GM12864 (cell line): ENCODE measurements around the gene YTHDF1.

ENCODE experiments used
- DNase-seq: peaks from one replicate; pipeline ENCODE4 v3.0.0-alpha.2; 2011; ENCODE audit warnings: low read depth
- H3K4me3 ChIP-seq: 2 replicates; pipeline ENCODE4 v1.5.1; 2011; ENCODE audit warnings: mild to moderate bottlenecking, low read depth, low read length, control low read depth
- TF ChIP-seq, protein P1 (sequence below): IDR thresholded peaks from 2 replicates; pipeline ENCODE4 v1.5.1; 2011; ENCODE audit warnings: low read depth, mild to moderate bottlenecking, moderate library complexity, low read length, control low read depth, inconsistent platforms; ENCODE audit errors: missing control alignments

Gene YTHDF1

DNA sequence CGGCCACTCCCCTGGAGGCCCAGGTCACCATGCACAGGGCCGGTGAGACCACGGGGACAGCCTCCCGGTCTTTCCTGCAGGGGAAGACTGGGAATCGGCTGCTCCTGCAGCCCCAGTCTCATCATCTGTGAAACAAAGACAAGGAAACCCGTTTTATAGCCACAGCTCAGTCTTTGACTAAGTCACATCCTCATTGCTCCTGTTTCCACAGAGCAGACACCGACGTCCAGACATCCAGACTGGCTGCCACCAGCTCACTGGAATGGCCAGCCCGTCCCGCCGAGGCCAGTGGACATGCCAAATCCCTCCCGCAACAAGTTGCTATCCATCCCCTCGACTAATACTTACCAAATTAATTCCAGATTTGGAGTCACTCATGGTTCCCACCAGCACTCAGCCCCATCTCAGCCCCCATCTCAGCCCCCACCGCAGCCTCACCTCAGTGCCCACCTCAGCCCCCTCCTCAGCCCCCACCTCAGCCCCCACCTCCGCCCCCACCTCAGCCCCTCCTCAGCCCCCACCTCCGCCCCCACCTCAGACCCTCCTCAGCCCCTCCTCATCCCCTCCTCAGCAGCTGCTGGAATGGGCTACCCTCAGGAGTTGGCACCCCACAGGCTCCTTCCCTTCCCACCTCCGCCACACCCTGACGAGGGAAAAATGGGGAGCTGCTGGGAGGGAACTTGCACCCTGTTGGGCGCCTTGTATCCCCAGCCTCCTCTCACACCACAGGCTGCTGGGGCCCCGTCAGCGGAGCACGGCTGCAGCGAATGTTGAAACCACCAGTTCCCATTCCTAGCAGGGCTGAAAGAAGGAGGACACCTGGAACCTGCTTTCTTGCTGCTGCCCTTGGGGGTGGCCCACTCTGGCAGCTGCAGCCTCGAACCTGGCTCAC lies 48.7 kb downstream of the YTHDF1 start:
- DNase-seq, result no peak
- no peak overlapping the region for H3K4me3 ChIP-seq
- TF ChIP-seq, protein P1, sequence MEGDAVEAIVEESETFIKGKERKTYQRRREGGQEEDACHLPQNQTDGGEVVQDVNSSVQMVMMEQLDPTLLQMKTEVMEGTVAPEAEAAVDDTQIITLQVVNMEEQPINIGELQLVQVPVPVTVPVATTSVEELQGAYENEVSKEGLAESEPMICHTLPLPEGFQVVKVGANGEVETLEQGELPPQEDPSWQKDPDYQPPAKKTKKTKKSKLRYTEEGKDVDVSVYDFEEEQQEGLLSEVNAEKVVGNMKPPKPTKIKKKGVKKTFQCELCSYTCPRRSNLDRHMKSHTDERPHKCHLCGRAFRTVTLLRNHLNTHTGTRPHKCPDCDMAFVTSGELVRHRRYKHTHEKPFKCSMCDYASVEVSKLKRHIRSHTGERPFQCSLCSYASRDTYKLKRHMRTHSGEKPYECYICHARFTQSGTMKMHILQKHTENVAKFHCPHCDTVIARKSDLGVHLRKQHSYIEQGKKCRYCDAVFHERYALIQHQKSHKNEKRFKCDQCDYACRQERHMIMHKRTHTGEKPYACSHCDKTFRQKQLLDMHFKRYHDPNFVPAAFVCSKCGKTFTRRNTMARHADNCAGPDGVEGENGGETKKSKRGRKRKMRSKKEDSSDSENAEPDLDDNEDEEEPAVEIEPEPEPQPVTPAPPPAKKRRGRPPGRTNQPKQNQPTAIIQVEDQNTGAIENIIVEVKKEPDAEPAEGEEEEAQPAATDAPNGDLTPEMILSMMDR, result no peak

- TF ChIP-seq, protein P1, result no peak
- H3K4me3 ChIP-seq, result no peak overlapping the region
- no peak for DNase-seq
These were observed 49.5 kb downstream of the YTHDF1 start for GRCh38 chr20:63166193-63167020.

DNA sequence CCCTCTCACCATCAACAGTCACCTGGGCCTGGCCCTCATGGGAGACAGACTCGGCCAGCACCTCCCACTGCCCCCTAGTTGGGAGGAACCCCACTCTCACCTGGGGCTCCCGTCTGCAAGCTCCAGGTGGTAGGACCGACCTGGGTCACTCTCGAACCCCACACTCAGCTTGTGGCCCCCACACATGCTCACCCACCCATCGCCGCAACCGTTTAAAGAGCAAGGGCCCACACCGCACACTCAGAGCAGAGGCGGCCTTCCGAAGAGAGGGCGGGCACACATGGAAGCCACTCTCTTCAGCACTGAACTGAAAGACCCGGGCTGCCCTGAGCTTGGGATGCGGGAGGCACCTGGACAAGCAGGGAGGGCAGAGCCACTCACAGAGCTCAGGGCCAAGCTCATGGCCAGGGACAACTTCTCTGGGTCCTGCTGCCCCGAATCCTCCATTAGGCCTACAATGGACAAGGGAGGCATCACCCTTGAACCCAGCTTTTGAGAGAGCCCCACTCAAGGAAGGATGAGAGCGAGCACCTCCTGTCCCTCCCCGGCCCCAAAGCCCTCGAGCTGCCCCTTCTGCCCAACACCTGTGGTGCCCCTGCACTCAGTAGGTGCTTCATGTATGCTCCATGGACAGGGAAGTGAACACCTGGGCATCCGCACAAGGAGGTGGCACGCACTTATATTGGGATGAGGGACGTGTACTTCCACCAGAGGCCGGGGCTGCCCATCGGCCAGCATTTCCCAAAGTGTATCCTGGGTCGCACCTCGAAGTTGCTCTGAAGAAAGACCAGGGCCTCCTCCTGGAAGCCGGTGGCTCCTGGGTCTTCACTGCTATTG lies 50.4 kb downstream of the YTHDF1 start:
- TF ChIP-seq, protein P1, result no peak
- DNase-seq, result no peak
- H3K4me3 ChIP-seq, result no peak overlapping the region

GRCh38 chr20:63164484-63165355 lies 51.2 kb downstream of the YTHDF1 start:
- H3K4me3 ChIP-seq, result no peak overlapping the region
- TF ChIP-seq, protein P1, result no peak
- no peak for DNase-seq

DNA sequence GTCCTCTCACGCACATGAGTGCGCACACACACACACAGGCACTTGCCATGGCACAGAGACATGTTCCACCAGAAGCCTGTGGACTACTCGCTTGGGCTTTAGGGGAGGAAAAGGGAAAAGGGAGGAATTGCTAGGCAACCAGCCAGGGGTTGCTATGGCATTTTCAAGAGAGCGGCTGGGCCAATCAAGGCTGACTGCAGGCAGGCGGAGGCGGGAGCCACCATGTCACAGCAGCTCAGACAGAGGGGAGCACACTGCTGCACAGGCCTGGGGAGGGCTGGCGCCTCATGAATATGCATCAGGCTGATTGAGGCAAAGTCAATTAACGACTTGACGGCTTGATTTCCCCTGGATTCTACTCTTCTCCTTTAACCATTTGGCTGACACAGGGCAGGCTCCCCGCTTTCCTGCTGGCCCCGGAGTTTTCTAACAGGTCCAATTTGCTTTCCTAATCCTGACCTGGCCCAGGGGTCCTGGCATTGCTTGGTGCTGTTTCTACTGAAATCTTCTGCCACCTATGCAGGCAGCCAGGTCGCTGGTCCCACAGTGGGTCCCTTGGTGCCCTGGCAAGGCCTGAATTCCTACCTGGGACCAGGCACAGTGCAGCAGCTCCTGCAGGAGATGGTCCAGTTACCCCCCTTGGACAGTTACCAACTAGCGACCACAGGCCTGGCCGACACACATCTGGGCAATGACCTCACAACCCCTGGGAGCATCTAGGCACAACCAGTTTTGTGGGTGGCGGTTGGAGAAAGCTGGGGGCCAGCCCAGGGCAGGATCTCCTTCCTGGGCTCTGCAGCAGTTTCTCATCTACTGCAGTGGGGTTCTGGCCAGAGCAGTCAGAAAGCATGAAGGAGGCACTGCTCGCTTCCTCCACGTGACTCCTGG lies 52.1 kb downstream of the YTHDF1 start:
- no peak overlapping the region for H3K4me3 ChIP-seq
- TF ChIP-seq, protein P1, result no peak
- no peak for DNase-seq
